H9 (cell line): ENCODE data around the gene OXSR1. TPM values are rescaled to one million over a fixed set of nuclear protein-coding genes. Genes with fewer than 3 reads are reported as not detected.

ENCODE experiments used
- DNase-seq: peaks from one replicate; pipeline ENCODE4 v3.0.0-alpha.2; 2017
- H2AFZ ChIP-seq: one replicate; pipeline ENCODE4 v1.6.1; 2013; ENCODE audit warnings: mild to moderate bottlenecking, low read length, control low read depth, moderate library complexity
- H2AK5ac ChIP-seq: 2 replicates; pipeline ENCODE4 v1.6.1; 2013; ENCODE audit warnings: low read length, control low read depth, mixed read lengths; ENCODE audit not compliant: insufficient read length
- H2BK120ac ChIP-seq: one replicate; pipeline ENCODE4 v1.6.1; 2013; ENCODE audit warnings: low read depth, mild to moderate bottlenecking, low read length, control low read depth, inconsistent platforms; ENCODE audit not compliant: poor library complexity, severe bottlenecking
- H2BK12ac ChIP-seq: 2 replicates; pipeline ENCODE4 v1.6.1; 2013; ENCODE audit warnings: low read length, control low read depth, mixed read lengths, low read depth; ENCODE audit not compliant: insufficient read length
- H2BK15ac ChIP-seq: 2 replicates; pipeline ENCODE4 v1.6.1; 2013; ENCODE audit warnings: low read depth, low read length, control low read depth
- H2BK20ac ChIP-seq: one replicate; pipeline ENCODE4 v1.6.1; 2013; ENCODE audit warnings: low read depth, mild to moderate bottlenecking, low read length, control low read depth, inconsistent platforms; ENCODE audit not compliant: poor library complexity, severe bottlenecking
- H2BK5ac ChIP-seq: 2 replicates; pipeline ENCODE4 v1.6.1; 2013; ENCODE audit warnings: low read length, control low read depth, mixed read lengths; ENCODE audit not compliant: insufficient read length
- H3K14ac ChIP-seq: 2 replicates; pipeline ENCODE4 v1.6.1; 2013; ENCODE audit warnings: low read length, control low read depth; ENCODE audit not compliant: insufficient read depth
- H3K18ac ChIP-seq: 2 replicates; pipeline ENCODE4 v1.6.1; 2013; ENCODE audit warnings: low read depth, mild to moderate bottlenecking, mixed read lengths, low read length, control low read depth; ENCODE audit not compliant: insufficient read length
- H3K23ac ChIP-seq: 2 replicates; pipeline ENCODE4 v1.6.1; 2013; ENCODE audit warnings: low read length, control low read depth, mixed read lengths, low read depth; ENCODE audit not compliant: insufficient read length
- H3K23me2 ChIP-seq: 2 replicates; pipeline ENCODE4 v1.6.1; 2013; ENCODE audit warnings: low read depth, mild to moderate bottlenecking, mixed read lengths, low read length, control low read depth; ENCODE audit not compliant: insufficient read length, poor library complexity, severe bottlenecking
- H3K27ac ChIP-seq: 2 replicates; pipeline ENCODE4 v1.5.1; 2013; ENCODE audit warnings: low read length, control low read depth, mixed read lengths, low read depth; ENCODE audit not compliant: insufficient read length
- H3K27me3 ChIP-seq: 2 replicates; pipeline ENCODE4 v1.6.1; 2013; ENCODE audit warnings: low read length, control low read depth, inconsistent platforms; ENCODE audit not compliant: insufficient read depth
- H3K4ac ChIP-seq: 2 replicates; pipeline ENCODE4 v1.6.1; 2013; ENCODE audit warnings: low read depth, mild to moderate bottlenecking, control low read depth, inconsistent platforms, low read length, moderate library complexity
- H3K4me1 ChIP-seq: 2 replicates; pipeline ENCODE4 v1.6.1; 2013; ENCODE audit warnings: low read length, control low read depth, inconsistent platforms; ENCODE audit not compliant: insufficient read depth
- H3K4me2 ChIP-seq: 2 replicates; pipeline ENCODE4 v1.6.1; 2013; ENCODE audit warnings: low read length, control low read depth, mixed read lengths; ENCODE audit not compliant: insufficient read length, insufficient read depth
- H3K56ac ChIP-seq: 2 replicates; pipeline ENCODE4 v1.6.1; 2013; ENCODE audit warnings: low read depth, mild to moderate bottlenecking, mixed read lengths, low read length, control low read depth; ENCODE audit not compliant: insufficient read length
- H3K79me1 ChIP-seq: 2 replicates; pipeline ENCODE4 v1.6.1; 2013; ENCODE audit warnings: low read depth, mild to moderate bottlenecking, moderate library complexity, low read length, control low read depth, inconsistent platforms; ENCODE audit not compliant: insufficient read depth, poor library complexity, severe bottlenecking
- H3K79me2 ChIP-seq: 2 replicates; pipeline ENCODE4 v1.6.1; 2013; ENCODE audit warnings: low read length, control low read depth, inconsistent platforms; ENCODE audit not compliant: insufficient read depth
- H3K9ac ChIP-seq: 2 replicates; pipeline ENCODE4 v1.6.1; 2013; ENCODE audit warnings: low read length, control low read depth, mixed read lengths; ENCODE audit not compliant: insufficient read length; ENCODE audit errors: extremely low read depth
- H3K9me3 ChIP-seq: one replicate; pipeline ENCODE4 v1.6.1; 2013; ENCODE audit warnings: low read depth, low read length, inconsistent platforms; ENCODE audit not compliant: control insufficient read depth
- H3T11ph ChIP-seq: one replicate; pipeline ENCODE4 v1.6.1; 2013; ENCODE audit warnings: mild to moderate bottlenecking, low read length, control low read depth, inconsistent platforms
- H4K20me1 ChIP-seq: one replicate; pipeline ENCODE4 v1.6.1; 2013; ENCODE audit not compliant: control insufficient read depth, insufficient read length, insufficient read depth
- H4K5ac ChIP-seq: 2 replicates; pipeline ENCODE4 v1.6.1; 2013; ENCODE audit warnings: low read depth, mild to moderate bottlenecking, mixed read lengths, low read length, control low read depth; ENCODE audit not compliant: insufficient read length
- H4K8ac ChIP-seq: replicated peaks from 2 replicates; pipeline ENCODE4 v1.6.1; 2013; ENCODE audit warnings: low read length, control low read depth, mixed read lengths, low read depth; ENCODE audit not compliant: insufficient read length
- H4K91ac ChIP-seq: 2 replicates; pipeline ENCODE4 v1.6.1; 2013; ENCODE audit warnings: low read depth, mild to moderate bottlenecking, moderate library complexity, mixed read lengths, low read length, control low read depth; ENCODE audit not compliant: insufficient read length
- H3K27ac Mint-ChIP-seq, 3 experiments: 2 replicates in 2 of 3; 3 replicates in 1 of 3; pipeline ENCODE4 v1.8.0; 2020 to 2021; ENCODE audit warnings: mixed read lengths in 3 of 3, mild to moderate bottlenecking in 1 of 3, moderate library complexity in 1 of 3
- H3K27me3 Mint-ChIP-seq: 2 replicates; pipeline ENCODE4 v1.8.0; 2021; ENCODE audit warnings: low read depth, mild to moderate bottlenecking, moderate library complexity, mixed read lengths
- H3K36me3 Mint-ChIP-seq, 3 experiments: 2 replicates in 2 of 3; 3 replicates in 1 of 3; pipeline ENCODE4 v1.8.0; 2020 to 2021; ENCODE audit warnings: low read depth in 3 of 3, mixed read lengths in 3 of 3; ENCODE audit not compliant: insufficient read depth in 1 of 3
- H3K4me1 Mint-ChIP-seq, 2 experiments: 2 replicates each; pipeline ENCODE4 v1.8.0; 2020; ENCODE audit warnings: mixed read lengths in 2 of 2
- H3K4me3 Mint-ChIP-seq, 2 experiments: 2 replicates in 1 of 2; 3 replicates in 1 of 2; pipeline ENCODE4 v1.8.0; 2020 to 2021; ENCODE audit warnings: mild to moderate bottlenecking in 2 of 2, mixed read lengths in 2 of 2, moderate library complexity in 1 of 2
- H3K9me3 Mint-ChIP-seq, 2 experiments: 2 replicates in 1 of 2; 3 replicates in 1 of 2; pipeline ENCODE4 v1.8.0; 2020; ENCODE audit warnings: mild to moderate bottlenecking in 2 of 2, mixed read lengths in 2 of 2, moderate library complexity in 1 of 2
- WGBS: extraction: QIAGEN DNeasy Blood & Tissue Kit; methylation state at CpG from one replicate; pipeline ENCODE4 v1.1.7; 2013; ENCODE audit warnings: missing lambda C conversion rate, low lambda C conversion rate, mixed read lengths; ENCODE audit not compliant: insufficient read length; ENCODE audit errors: extremely low coverage; 5-methylcytosine and 5-hydroxymethylcytosine counted together
- total RNA-seq: library from RNA; stranded (reverse); gene quantifications from 2 replicates; pipeline ENCODE4 v1.2.1, GENCODE V29; 2021
- TF ChIP-seq, protein P1 (sequence below): fragments of 200-600 bp; sonication (generic); conservative IDR thresholded peaks from 3 replicates; pipeline ENCODE4 v1.8.0; 2021; ENCODE audit warnings: antibody characterized with exemption, mild to moderate bottlenecking

Gene OXSR1
- total RNA-seq, 1 experiment from 2014 or later: 54.1 TPM

DNA sequence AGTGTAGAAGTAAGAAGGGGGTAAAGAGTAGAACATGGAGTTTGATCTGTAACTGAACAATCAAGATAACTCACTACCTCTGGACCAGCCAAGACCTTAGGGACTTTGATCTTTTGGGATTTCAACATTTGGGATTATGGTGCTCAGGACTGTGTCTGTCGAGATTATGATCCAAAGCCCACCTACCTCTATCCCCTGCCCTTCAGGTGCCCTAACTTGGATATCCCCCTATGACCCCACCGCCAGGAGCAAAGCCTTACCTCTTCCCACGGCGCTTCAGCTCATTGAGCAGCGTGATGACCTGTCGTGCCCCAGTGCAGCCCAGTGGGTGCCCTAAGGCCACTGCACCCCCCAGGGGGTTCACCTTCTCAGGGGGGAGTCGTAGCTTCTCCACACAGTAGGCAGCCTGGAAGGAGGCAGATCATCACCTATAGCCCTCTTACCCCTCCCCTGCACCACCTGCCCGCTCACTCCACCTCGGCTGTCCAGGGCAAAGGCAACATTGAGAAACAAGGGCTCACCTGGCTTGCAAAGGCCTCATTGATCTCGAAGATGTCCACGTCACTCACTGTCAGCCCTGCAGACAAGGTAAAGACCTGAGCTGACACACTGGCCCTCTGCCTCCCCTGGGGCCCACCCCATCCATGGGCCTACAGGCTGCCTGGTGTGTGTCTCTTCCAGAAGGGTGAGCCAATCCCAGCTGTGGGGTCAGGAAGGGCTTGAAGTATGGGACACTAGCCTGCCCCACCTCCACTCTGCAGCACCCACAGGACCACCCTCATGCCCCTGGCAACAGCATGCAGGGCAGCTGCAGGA, 39.8 kb upstream of the OXSR1 start:
- Histone ChIP-seq H2BK120ac (no peak overlapping the region), H3K23me2 (no peaks in the 10 kb centered on the region), H4K20me1 (no peaks in the 10 kb centered on the region), H2BK12ac (no peak overlapping the region), H3K23ac (no peak overlapping the region), H3K18ac (no peak overlapping the region), H3T11ph (no peak overlapping the region), H2BK15ac (no peak overlapping the region), H2AFZ (no peak overlapping the region), H3K79me2 (no peaks in the 10 kb centered on the region), H3K9ac (no peak overlapping the region), H3K4me1 (no peaks in the 10 kb centered on the region), H3K4ac (no peak overlapping the region), H3K4me2 (no peak overlapping the region), H2AK5ac (no peak overlapping the region), H3K79me1 (no peaks in the 10 kb centered on the region), H2BK20ac (no peak overlapping the region), H3K27me3 (no peaks in the 10 kb centered on the region), H3K56ac (no peak overlapping the region), H4K8ac (no peak overlapping the region), H4K5ac (no peak overlapping the region), H3K14ac (no peak overlapping the region), H3K27ac (no peak overlapping the region), H4K91ac (no peak overlapping the region), H2BK5ac (no peak overlapping the region), H3K9me3 (no peaks in the 10 kb centered on the region)
- Mint-ChIP-seq H3K27ac (no peak overlapping the region; a peak in 1 of 7 replicates), H3K4me3 (no peak overlapping the region), H3K36me3 (peaks cover 57 to 85% (median 77%) of the 10 kb centered on the region in 3 experiments), H3K27me3 (no peaks in the 10 kb centered on the region; the same call in 1 of the 2 replicates), H3K4me1 (no peaks in the 10 kb centered on the region), H3K9me3 (no peaks in the 10 kb centered on the region)
- WGBS: no CpG with 5 or more reads among the region's 11 CpGs
- TF ChIP-seq, protein P1, sequence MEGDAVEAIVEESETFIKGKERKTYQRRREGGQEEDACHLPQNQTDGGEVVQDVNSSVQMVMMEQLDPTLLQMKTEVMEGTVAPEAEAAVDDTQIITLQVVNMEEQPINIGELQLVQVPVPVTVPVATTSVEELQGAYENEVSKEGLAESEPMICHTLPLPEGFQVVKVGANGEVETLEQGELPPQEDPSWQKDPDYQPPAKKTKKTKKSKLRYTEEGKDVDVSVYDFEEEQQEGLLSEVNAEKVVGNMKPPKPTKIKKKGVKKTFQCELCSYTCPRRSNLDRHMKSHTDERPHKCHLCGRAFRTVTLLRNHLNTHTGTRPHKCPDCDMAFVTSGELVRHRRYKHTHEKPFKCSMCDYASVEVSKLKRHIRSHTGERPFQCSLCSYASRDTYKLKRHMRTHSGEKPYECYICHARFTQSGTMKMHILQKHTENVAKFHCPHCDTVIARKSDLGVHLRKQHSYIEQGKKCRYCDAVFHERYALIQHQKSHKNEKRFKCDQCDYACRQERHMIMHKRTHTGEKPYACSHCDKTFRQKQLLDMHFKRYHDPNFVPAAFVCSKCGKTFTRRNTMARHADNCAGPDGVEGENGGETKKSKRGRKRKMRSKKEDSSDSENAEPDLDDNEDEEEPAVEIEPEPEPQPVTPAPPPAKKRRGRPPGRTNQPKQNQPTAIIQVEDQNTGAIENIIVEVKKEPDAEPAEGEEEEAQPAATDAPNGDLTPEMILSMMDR: no peak
- no peak for DNase-seq
